Dendritic cell treated with granulocyte-macrophage colony-stimulating factor and Interleukin-4, amounts not matched to agents 40 ng/mL and 50 ng/mL, for 4 days (primary cell): ENCODE data around the gene NOXA1.
"Not testable (repeated sequence)": the region's sequence is repeated elsewhere in the genome, so short reads cannot be mapped to it uniquely, and the experiment has no call there.

ENCODE experiments used
- H3K27ac Mint-ChIP-seq: one replicate; pipeline ENCODE4 v1.8.0; 2022; ENCODE audit warnings: mild to moderate bottlenecking, mixed read lengths
- H3K27me3 Mint-ChIP-seq: one replicate; pipeline ENCODE4 v1.8.0; 2022; ENCODE audit warnings: mild to moderate bottlenecking, mixed read lengths
- H3K36me3 Mint-ChIP-seq: one replicate; pipeline ENCODE4 v1.8.0; 2022; ENCODE audit warnings: low read depth, mixed read lengths
- H3K4me1 Mint-ChIP-seq: one replicate; pipeline ENCODE4 v1.8.0; 2022; ENCODE audit warnings: low read depth, mixed read lengths
- H3K4me3 Mint-ChIP-seq: one replicate; pipeline ENCODE4 v1.8.0; 2022; ENCODE audit warnings: mild to moderate bottlenecking, moderate library complexity, mixed read lengths
- H3K9me3 Mint-ChIP-seq: one replicate; pipeline ENCODE4 v1.8.0; 2022; ENCODE audit warnings: mixed read lengths
- intact Hi-C: fragments of 100-400 bp; cut with micrococcal nuclease; formaldehyde crosslinking; loops from one replicate; pipeline ENCODE4 v1.15.0; 2022

The NOXA1 gene

DNA sequence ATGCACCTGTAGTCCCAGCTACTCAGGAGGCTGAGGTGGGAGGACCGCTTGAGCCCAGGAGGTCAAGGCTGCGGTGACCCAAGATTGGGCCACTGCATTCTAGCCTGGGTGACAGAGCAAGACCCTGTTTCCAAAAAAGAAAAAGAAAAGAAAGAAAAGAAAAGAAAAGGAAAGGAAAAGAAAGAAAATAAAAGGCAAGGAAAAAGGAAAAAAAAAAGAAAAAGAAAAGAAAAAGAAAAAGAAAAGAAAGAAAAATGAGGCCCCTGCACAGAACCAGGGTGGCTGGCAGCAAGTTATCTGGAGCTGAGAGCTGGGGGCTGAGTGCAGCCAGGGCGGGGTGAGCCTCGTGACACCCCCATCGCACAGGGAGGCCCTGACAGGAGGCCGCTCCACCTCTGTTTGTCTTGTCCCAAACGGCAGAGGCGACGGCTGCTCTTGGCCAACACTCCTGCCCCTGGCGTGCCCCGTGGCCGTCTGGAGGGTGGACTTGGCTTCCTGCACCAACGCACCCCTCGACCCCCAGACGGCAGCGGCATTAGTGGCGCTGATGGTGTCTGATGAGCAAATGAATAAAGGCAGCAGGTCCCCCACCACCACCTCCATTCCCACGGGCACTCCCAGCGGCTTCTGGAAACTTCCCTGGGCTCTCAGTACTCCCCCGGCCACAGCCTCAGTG is 17.0 kb upstream of the NOXA1 start:
- no peak overlapping the region for H3K4me3 Mint-ChIP-seq
- peaks cover 13% of the 10 kb centered on the region for H3K9me3 Mint-ChIP-seq
- peaks cover 53% of the 10 kb centered on the region for H3K27me3 Mint-ChIP-seq
- H3K4me1 Mint-ChIP-seq, result peaks cover 22% of the 10 kb centered on the region
- peak overlapping the region; percentile 49 for H3K27ac Mint-ChIP-seq
- intact Hi-C loops, result loop anchor here (2.0 kb wide), 1 partner anchor 111 kb away; no protein-coding TSS in a partner anchor
- H3K36me3 Mint-ChIP-seq, result peaks cover 30% of the 10 kb centered on the region

DNA sequence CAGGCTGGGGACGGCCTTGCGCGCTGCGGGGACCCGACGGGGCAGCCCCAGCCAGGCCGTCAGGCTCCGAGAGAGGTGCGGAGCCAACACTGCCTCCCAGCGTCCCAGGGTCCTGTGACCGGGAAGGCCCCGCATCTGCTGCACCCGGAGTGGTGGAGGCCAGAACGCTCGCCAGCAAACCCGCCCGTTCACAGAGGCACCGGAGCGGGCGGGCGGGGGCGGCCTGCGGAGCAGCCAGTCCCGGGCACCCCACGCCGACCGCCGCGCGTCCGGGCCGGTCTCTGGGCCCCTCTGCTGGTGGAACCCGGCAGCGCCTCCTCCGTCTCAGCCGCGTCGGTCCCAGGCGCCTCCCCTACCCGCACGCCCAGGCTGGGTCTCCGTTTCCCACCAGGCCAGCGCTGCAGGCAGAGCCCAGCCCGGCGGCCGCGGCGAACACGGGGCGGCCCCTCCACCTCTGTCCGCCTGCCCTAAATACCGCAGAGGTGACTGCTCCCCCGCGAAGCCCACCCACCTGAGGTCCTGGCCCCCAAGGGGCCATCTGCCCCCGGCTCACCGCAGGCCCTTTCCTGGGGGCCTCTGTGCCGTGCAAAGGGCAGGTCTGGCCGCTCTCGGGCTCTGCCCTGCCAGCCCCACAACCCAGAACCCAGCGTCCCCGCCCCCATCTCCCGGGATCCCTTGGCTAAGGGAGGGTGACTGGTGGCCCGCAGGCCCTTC is 16.2 kb upstream of the NOXA1 start:
- H3K27ac Mint-ChIP-seq, result peak overlapping the region; percentile 25
- intact Hi-C loops, result loop anchor here (2.0 kb wide), 1 partner anchor 112 kb away; no protein-coding TSS in a partner anchor
- H3K27me3 Mint-ChIP-seq, result peaks cover 61% of the 10 kb centered on the region
- H3K9me3 Mint-ChIP-seq, result peaks cover 12% of the 10 kb centered on the region
- peaks cover 28% of the 10 kb centered on the region for H3K4me1 Mint-ChIP-seq
- H3K36me3 Mint-ChIP-seq, result peaks cover 23% of the 10 kb centered on the region
- H3K4me3 Mint-ChIP-seq, result peak overlapping the region; percentile 37

DNA sequence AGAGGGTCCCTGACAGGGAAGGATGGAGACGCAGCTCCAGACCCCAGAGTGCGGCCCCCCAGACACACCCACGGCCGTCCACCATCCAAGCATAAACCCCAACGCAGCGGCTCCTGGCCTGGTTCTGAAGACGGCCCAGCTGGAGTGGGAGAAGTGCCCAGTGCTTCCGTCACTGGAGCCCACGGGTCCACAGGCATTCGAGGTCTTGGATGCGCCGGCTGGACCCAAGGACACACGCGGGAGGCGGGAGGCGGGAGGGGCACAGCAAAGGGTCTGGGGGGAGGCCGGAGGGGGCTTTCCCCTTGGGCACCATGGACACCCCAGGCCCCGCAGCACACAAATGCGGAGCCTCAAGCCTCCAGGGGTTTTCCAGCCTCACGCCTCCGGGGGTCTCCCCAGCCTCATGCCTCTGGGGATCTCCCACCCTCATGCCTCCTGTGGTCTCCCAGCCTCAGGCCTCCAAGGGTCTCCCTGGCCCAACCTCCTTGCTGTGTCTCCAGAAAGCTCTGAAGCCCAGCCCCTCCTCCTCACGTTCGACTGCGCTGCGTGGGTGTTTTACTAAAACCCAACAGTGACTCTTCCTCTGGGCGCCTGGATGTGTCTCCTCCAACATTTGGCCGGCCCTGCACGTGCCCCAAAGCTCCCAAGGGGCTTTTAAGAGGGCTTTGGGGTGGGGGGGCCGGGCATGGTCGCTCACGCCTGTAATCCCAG is 15.4 kb upstream of the NOXA1 start:
- H3K27me3 Mint-ChIP-seq, result peaks cover 68% of the 10 kb centered on the region
- H3K4me1 Mint-ChIP-seq, result peaks cover 23% of the 10 kb centered on the region
- peaks cover 16% of the 10 kb centered on the region for H3K36me3 Mint-ChIP-seq
- H3K4me3 Mint-ChIP-seq, result no peak overlapping the region
- H3K9me3 Mint-ChIP-seq, result peaks cover 5% of the 10 kb centered on the region
- H3K27ac Mint-ChIP-seq, result peak overlapping the region; percentile 25
- intact Hi-C loops, result loop anchor here (2.0 kb wide), 1 partner anchor 113 kb away; no protein-coding TSS in a partner anchor

DNA sequence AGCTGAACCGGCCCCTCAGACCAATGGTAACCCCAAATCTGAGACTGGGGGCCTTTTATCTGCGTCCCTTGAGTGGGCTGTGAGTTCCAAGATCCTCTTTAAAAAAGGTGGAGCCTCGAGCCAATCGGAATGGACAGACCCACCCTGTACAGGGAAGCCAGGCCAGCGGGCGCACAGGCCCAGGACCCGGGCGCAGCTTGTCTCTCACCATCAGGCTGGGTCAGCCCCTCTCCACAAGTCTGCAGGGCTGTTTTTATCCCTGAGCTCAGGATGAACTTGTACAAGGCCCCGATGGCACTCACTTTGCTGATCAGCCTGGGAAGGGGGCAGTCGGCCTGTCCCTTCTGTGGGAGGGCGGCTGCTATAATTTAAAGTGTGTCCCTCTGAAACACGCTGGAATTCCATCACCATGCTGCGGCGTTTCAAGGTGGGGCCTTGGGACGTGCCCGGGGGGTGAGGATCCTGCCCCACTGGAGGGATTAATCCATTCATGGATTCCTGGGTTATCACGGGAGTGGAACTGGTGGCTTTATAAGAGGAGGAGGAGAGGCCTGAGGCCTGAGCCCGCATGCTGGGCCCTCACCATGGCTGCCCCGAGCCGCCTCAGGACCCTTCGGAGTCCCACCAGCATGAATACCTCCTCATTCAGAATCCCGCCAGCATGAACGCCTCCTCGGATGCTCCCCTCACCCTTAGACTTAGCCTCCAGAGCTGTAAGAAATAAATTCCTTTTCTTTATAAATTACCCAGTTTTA is 14.4 kb upstream of the NOXA1 start:
- intact Hi-C loops, result no loop called here
- Mint-ChIP-seq H3K27ac (no peak overlapping the region), H3K4me1 (peaks cover 28% of the 10 kb centered on the region), H3K36me3 (peaks cover 5% of the 10 kb centered on the region), H3K27me3 (peaks cover 77% of the 10 kb centered on the region), H3K9me3 (no peaks in the 10 kb centered on the region), H3K4me3 (no peak overlapping the region)

DNA sequence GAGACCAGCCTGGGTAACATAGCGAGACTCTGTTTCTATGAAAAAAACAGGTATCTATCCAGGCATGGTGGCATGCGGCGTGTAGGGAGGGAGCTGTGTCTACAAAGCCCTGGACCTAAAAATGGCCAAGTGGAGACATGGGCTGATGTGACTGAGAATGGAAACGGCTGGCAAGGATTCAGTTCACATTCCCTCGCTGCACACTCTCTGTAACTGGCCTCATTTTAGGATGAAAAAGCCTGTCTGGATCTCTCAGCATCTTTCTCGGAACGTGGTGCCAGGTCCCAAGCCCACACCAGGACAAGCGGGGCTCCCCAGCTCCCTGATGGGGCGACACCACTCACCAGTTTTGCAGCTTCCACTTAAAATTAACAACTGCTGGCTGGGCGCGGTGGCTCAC is 13.7 kb upstream of the NOXA1 start:
- peaks cover 35% of the 10 kb centered on the region for H3K4me1 Mint-ChIP-seq
- intact Hi-C loops, result no loop called here
- no peak overlapping the region for H3K4me3 Mint-ChIP-seq

DNA sequence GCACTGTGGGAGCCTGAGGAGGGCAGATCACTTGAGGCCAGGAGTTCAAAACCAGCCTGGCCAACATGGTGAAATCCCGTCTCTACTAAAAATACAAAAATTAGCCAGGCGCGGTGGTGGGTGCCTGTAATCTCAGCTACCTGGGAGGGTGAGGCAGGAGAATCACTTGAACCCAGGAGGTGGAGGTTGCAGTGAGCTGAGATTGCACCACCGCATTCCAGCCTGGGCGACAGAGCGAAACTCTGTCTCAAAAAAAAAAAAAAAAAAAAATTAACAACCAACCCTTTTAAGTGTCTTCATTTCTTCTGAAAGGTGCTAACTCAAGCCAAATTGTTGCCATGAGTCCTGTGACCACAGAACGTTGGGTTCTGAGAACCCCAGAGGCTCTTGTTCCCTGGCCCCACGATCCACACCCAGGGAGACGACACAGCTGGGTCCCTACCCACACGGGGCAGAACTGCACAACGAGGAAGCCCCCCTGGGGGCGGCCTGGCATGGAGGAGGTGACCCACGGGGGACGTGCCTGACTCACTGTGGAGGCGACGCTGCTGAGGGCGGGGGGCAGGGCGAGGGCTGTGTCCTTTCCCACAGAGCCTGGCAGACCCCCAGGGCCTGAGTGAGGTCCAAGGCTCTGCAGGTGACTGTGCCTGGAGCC is 12.8 kb upstream of the NOXA1 start:
- H3K4me3 Mint-ChIP-seq, H3K36me3 Mint-ChIP-seq, intact Hi-C loops, H3K27ac Mint-ChIP-seq, H3K9me3 Mint-ChIP-seq: not testable (repeated sequence)
- H3K4me1 Mint-ChIP-seq, result peaks cover 40% of the 10 kb centered on the region
- peaks cover 80% of the 10 kb centered on the region for H3K27me3 Mint-ChIP-seq

More for the DNA sequence above, 13.7 kb upstream of the NOXA1 start:
- peaks cover 80% of the 10 kb centered on the region for H3K27me3 Mint-ChIP-seq
- H3K27ac Mint-ChIP-seq, result no peak overlapping the region
- H3K36me3 Mint-ChIP-seq, result no peaks in the 10 kb centered on the region
- no peaks in the 10 kb centered on the region for H3K9me3 Mint-ChIP-seq

DNA sequence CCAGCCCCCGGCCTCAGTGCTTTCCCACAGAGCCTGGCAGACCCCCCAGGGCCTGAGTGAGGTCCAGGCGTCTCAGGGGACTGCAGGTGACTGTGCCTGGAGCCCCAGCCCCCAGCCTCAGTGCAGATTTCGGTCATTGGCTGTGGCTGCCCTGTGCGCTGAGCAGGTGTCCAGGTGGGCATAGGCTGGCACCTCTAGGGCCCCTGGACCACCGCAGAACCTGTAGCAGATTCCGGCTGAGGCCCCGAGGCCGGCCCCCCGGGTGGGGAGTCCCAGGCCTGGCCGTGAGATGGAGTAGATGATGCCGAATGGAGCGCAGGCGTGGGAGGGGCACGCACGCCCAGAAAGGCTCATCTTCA is 12.3 kb upstream of the NOXA1 start:
- peaks cover 37% of the 10 kb centered on the region for H3K4me1 Mint-ChIP-seq
- H3K27ac Mint-ChIP-seq, result no peak overlapping the region
- no peaks in the 10 kb centered on the region for H3K9me3 Mint-ChIP-seq
- peaks cover 75% of the 10 kb centered on the region for H3K27me3 Mint-ChIP-seq
- intact Hi-C loops, result no loop called here
- no peaks in the 10 kb centered on the region for H3K36me3 Mint-ChIP-seq
- no peak overlapping the region for H3K4me3 Mint-ChIP-seq

DNA sequence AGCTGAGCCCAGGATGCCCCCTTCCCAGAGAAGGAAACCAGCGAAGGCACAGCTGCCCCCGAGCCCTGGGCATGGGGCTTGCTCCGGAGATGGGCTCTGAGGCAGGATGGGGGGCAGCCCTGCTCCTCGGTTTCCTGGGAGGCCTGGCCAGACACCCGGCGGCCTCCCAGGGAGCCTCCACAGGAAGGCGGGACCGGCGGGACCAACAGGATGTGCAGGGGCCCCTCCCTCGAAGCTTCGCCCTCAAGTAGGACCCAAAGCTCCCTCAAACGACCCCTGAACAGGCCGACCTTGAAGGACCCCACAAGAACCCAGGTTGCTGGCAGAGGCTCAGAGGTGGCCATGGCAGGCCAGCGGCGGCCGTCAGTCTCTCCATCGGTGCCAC is 11.9 kb upstream of the NOXA1 start:
- H3K27me3 Mint-ChIP-seq, result peaks cover 71% of the 10 kb centered on the region
- intact Hi-C loops, result no loop called here
- no peaks in the 10 kb centered on the region for H3K9me3 Mint-ChIP-seq
- H3K36me3 Mint-ChIP-seq, result no peaks in the 10 kb centered on the region
- peaks cover 33% of the 10 kb centered on the region for H3K4me1 Mint-ChIP-seq
- no peak overlapping the region for H3K27ac Mint-ChIP-seq
- no peak overlapping the region for H3K4me3 Mint-ChIP-seq

DNA sequence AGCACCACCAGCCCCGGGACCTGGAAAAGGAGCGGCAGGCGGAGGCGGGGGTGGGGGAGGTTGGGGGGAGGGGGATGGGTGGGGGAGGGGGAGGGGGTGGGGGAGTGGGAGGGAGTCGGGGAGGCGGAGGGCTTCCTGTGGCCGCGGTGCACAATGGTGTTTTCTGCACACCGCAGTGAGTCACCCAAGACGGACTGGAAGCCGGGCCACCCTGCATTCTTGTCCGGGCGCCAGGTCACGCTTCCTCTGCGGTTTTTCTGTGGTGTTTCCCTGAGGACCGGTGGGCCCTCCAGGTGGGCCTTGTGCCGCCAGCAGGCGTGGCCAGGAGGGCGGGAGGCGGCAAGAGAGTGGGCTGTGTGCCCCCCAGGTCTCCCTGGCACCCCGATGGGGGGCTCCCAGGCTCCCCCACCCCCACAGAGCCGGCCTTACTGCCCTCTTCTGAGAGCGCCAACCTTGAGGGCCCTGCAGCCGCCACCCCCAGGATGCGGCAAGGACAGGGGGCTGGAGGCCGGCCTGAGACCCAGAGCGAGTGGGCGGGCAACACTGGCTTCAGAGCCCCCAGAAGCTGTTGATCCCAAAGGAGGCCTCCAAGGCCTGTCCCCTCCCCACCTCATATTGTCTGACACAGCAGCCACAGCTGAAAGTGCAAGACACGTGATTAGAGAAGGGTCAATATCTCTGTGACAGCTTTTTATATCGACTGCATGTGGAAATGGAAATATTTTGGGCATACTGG is 11.4 kb upstream of the NOXA1 start:
- Mint-ChIP-seq H3K9me3 (no peaks in the 10 kb centered on the region), H3K27me3 (peaks cover 67% of the 10 kb centered on the region), H3K27ac (no peak overlapping the region), H3K36me3 (peaks cover 2% of the 10 kb centered on the region), H3K4me3 (no peak overlapping the region), H3K4me1 (peaks cover 33% of the 10 kb centered on the region)
- intact Hi-C loops, result no loop called here

DNA sequence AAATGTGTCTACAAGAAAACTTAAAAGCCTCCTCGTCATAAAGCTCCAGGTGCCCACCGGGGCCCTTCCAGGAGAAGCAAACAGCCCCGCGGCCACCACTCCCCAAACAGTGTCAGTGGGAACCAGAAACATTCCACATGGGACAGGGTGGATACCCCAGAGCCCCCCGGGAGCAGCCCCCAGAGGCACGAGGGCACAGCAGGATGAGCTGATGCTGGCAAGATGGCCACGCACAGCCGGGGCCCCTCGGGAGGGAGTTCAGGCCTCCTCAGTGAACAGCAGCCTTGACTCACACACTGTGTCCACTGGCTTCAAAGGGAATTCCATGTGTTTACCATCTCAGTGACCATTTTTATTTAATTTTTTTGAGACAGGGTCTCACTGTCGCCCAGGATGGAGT is 10.8 kb upstream of the NOXA1 start:
- no peaks in the 10 kb centered on the region for H3K9me3 Mint-ChIP-seq
- H3K27ac Mint-ChIP-seq, result no peak overlapping the region
- H3K4me3 Mint-ChIP-seq, result no peak overlapping the region
- peaks cover 61% of the 10 kb centered on the region for H3K27me3 Mint-ChIP-seq
- H3K36me3 Mint-ChIP-seq, result peaks cover 8% of the 10 kb centered on the region
- intact Hi-C loops, result no loop called here
- peaks cover 31% of the 10 kb centered on the region for H3K4me1 Mint-ChIP-seq

DNA sequence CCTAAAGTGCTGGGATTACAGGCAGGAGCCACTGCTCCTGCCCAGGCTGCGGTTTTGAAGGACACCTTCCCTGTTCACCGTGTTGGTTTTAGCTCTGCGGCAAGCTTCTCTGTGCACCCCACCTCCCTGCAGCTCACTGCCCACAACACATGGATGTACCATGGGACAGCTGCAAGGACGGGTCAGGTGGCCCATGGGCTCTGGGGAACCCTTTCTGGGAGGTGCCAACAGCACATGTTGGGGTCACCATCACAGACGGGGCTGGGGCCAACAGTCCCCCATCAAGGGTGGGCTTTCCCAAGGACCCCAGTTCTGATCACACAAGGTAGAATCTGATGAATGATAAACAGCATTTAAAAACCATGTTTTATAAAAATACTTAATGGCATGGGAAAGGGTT is 7.7 kb upstream of the NOXA1 start:
- intact Hi-C loops, result no loop called here
- H3K4me1 Mint-ChIP-seq, result peaks cover 34% of the 10 kb centered on the region
- no peak overlapping the region for H3K4me3 Mint-ChIP-seq
- peaks cover 18% of the 10 kb centered on the region for H3K36me3 Mint-ChIP-seq
- H3K9me3 Mint-ChIP-seq, result no peaks in the 10 kb centered on the region
- H3K27ac Mint-ChIP-seq, result no peak overlapping the region
- H3K27me3 Mint-ChIP-seq, result peaks cover 38% of the 10 kb centered on the region

DNA sequence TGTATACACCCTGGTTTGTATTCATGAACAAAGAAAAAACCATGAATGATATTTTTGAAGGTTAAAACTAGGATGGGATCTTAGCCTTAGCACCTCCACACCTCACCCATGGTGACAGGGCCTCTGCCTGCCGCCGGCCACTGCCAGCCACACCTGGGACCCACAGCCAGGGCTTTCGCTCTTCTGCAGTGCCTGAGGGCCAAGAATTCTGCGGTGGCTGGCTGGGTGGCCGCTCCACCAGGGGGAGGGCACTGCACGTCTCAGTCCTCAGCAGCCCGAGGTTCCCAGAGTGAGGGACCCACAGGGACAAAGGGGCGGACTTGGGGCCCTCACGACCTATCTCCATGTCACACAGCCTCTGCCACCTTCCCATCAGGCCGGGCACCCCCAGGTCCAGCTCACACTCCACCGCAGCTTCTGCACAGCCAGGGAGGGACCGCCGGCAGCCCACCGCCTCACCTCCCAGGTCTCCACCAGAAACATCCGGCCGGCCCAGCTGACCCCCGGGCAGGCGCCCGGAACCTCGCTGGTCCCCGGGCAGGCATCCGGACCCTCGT is 7.1 kb upstream of the NOXA1 start:
- peaks cover 18% of the 10 kb centered on the region for H3K36me3 Mint-ChIP-seq
- H3K27ac Mint-ChIP-seq, result no peak overlapping the region
- no peak overlapping the region for H3K4me3 Mint-ChIP-seq
- intact Hi-C loops, result no loop called here
- no peaks in the 10 kb centered on the region for H3K9me3 Mint-ChIP-seq
- peaks cover 31% of the 10 kb centered on the region for H3K27me3 Mint-ChIP-seq
- H3K4me1 Mint-ChIP-seq, result peaks cover 34% of the 10 kb centered on the region
